ENCODE data around the gene ITIH2.
"Not testable (repeated sequence)": the region's sequence is repeated elsewhere in the genome, so short reads cannot be mapped to it uniquely, and the experiment has no call there.

Gene ITIH2

GRCh38 chr10:7703140-7703539, at the start of gene ITIH2:
TSS of gene ITIH2 (plus strand) at chr10:7703316. CDS start at chr10:7703435, 119 bp downstream.
- DNase-seq (ENCODE audit: low read depth), result no peak

DNA sequence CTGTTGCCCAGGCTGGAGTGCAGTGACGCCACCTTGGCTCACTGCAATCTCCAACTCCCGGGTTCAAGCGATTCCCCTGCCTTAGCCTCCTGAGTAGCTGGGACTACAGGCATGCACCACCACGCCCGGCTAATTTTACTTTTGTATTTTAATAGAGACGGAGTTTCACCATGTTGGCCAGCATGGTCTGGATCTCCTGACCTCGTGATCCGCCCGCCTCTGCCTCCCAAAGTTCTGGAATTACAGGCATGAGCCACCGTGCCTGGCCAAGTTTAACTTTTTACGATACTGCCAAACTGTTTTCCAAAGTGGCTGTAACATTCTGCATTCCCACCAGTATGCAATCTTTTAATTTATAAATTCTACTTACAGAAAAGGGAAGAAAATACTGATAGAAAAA, 46.0 kb upstream of the ITIH2 start:
- DNase-seq (ENCODE audit: low read depth), result not testable (repeated sequence)

DNA sequence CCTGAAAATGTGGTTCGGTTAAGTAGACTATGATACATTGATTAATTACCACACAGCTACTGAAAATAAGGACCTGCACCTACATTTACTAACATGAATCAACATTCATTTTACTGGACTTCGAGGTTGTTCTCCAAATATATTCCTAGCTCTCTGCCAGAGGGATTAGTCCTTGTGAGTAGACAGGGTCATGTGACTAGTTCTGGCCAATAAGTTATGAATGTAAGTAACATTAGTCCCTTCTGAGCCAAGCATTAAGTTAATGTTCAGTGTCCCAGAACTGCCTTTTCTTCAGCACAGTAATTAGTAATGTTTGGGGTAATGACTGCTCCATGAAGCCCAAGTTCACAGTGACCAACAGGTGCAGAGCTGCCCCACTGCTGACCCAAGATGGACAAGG, 45.6 kb upstream of the ITIH2 start:
- no peak for DNase-seq (ENCODE audit: low read depth)

GRCh38 chr10:7659560-7659959, 43.6 kb upstream of the ITIH2 start:
- DNase-seq (ENCODE audit: low read depth), result no peak

DNA sequence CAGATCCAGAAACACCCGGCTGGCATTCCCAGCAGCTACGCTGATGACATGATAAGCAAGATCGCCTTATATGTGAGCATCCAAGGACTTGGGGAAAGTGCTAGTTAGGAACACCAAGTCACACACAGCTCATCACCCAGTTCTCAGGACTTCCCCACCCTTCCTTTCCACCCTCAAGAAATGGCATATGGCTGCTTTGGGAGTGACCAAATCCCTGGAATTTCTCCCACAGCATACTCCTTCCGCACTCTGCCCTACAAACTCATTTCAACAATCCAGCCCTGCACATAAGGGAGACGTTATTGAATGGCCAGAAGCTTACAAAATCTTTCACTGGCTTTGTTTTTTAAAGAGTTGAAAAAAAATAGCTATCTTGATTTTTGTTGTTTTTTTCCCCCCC, 40.6 kb upstream of the ITIH2 start:
- DNase-seq (ENCODE audit: low read depth), result no peak

DNA sequence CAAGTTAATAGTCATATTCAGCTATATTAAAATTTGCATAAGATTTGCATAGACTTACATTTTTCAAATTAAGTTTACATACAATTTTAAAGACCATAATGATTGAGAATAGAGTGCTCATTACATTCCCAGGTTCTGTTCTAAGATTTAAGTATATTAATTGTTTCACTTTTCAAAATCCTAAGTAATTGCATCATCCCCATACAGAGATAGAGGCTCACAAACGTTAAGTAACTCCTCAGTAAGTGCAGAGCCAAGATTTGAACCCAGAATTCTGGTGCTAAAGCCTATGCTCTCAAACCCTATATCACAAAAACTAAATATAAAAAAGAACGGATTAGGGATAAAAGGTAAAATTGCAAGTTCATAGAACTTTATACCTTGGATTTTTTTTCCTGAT, 38.4 kb upstream of the ITIH2 start:
- no peak for DNase-seq (ENCODE audit: low read depth)

- DNase-seq (ENCODE audit: low read depth), result no peak
Measured at GRCh38 chr10:7665767-7666166, 37.3 kb upstream of the ITIH2 start.

DNA sequence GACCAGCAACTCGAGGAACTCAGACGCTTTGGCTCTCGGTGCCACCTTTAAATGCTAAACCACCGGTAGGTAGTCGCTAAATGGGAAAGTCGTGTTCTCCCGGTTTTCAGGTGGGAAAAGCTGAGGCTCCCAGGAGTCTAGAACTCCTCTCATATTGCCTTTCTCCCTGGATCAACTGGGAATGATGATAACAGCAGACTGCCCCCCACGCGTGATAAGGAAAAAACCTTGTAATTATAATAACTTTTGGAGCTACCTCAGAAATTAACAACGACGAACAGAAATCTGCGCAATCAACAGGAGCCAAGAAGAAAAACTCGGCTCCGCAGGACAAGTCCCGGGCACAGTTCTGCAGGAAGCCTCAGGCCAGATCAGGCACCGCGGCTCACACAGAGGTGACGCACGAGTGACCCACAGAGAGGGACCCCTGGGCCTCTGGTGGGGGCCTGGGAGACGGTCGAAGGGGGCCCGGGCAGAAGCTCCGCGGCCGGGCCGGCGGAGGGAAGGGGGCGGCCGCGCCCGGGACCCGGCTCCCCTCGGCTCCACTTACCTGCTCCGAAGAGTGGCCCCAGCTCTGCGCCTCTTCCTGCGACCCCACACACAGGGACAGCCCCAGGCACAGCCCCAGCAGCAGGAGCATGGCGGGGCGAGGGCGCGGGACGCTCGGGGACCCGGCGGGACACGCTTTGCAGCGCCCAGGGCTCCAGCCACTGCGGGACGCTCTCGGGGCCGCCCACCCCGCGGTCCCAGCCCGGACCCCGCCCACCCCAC, 36.7 kb upstream of the ITIH2 start, which contains the start of gene ITIH5:
Gene ITIH5, minus strand, starts transcription at position 714 of the 771 bp plus-strand sequence. Its CDS starts 74 bp downstream, at position 640.
- DNase-seq (ENCODE audit: low read depth), result no peak

DNA sequence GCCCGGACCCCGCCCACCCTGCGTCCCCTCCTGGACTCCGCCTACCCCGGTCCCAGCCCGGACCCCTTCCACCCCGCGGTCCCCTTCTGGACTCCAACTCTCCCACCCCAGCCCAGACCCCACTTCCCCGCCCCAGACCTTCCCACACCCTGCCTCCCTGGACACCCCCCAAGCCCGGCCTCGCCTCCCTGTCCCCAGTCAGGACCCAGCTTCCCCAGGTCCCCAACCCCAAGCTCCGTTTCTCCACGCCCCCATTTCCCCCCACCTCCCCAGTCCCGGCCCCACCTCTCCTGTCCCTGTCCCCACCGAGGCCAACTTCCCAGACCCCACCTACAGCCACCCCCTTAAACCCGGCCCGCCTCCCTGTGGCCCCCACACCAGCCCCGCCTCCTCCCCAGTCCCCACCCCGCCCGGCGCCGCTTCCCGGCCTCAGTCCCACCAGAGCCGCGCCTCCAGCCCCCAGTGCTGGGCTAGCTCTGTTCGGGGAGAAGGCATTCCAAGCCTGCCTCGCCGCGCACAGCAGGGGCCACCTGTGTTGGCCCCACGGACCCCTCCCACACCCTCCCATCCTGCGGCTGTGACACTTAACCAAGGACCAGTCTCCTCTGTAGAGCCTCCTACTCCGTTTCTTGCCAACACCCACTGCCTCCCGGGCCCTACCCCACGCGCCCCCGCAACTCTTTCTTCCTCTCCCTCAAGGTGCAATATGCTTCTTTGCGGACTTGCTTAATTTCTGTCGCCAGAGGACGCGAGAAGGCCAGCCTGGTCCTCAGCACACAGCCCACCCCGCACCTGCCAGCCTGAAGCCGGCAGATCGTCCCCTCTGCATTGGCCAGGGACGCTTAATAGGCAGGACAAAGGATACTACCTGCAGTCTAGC, 35.6 kb upstream of the ITIH2 start:
- DNase-seq (ENCODE audit: low read depth), result no peak

DNA sequence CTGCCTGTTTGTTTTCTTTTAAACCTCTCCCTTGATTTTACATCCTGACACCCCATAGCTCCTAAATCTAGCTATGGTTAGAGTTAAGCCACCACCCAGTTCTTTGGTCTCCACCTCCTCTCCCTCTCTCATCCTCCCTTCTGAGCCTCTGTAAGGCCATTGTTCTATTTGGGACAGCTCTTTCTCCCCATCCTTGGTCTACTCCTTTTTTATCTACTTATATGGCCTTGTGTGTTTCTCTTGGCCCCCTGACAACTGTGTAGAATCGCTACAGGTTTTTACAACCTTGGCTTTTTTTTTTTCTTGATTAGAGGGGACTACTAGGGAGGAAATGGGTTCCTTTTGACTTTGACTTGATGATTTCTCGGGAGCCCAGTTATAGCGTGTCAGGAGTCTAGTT, 33.0 kb upstream of the ITIH2 start:
- DNase-seq (ENCODE audit: low read depth), result no peak

- DNase-seq (ENCODE audit: low read depth), result no peak
Measured at GRCh38 chr10:7672341-7673134, 30.6 kb upstream of the ITIH2 start.

DNA sequence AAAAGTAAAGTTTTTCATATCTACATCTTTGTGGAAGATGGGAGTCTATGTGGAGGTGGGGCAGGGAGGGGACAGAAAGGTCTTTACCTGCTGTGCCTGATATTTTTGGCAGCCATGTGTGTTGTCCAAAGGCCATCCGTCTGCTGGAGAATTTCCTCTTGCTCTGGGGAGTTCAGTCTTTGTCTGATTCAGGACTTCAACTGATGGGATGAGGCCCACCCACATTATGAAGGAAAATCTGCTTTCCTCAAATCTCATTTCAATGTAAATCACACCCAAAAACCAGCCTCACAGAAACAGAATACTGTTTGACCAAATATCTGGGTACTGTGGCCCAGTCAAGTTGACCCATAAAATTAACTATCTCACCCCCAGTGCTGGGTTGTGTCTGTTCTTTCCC, 23.9 kb upstream of the ITIH2 start:
- no peak for DNase-seq (ENCODE audit: low read depth)

GRCh38 chr10:7680078-7680477, 23.0 kb upstream of the ITIH2 start:
- DNase-seq (ENCODE audit: low read depth), result not testable (repeated sequence)

DNA sequence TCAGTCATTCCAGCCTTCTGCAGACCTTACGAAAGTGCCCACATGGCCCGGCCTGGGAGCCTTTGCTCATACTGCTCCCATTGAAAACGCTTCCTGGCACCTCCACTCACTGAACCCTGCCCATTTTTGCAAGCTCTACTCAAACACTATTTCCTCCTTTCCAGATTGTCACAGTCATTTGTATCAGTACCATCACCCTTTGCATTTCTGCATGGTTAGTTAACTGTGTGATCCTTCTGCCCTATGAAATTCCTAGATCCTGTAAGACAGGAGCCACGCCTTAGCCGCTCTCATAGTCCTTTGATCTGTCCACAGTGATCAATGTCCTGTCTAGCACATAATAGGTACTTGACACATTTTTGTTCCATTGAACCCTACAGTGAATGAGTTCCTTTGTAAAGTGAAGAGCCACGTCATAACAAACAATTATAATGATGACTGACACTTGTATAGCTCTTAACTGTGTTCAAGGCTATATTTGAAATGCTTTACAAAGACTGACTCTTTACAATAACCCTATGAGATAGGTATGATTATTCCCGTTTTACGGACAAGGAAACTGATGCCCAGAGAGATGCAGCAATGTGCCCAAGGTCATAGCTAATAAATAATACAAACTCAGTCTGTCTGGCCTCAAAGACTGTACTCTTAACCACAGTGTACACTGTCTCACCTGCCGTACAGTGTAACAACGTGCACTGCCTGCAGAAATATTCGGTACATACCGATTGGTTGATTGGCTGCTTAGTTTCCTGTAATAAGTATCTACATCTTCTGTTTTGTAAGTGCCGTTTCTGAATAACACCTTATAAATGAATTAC, 16.6 kb upstream of the ITIH2 start:
- no peak for DNase-seq (ENCODE audit: low read depth)

DNA sequence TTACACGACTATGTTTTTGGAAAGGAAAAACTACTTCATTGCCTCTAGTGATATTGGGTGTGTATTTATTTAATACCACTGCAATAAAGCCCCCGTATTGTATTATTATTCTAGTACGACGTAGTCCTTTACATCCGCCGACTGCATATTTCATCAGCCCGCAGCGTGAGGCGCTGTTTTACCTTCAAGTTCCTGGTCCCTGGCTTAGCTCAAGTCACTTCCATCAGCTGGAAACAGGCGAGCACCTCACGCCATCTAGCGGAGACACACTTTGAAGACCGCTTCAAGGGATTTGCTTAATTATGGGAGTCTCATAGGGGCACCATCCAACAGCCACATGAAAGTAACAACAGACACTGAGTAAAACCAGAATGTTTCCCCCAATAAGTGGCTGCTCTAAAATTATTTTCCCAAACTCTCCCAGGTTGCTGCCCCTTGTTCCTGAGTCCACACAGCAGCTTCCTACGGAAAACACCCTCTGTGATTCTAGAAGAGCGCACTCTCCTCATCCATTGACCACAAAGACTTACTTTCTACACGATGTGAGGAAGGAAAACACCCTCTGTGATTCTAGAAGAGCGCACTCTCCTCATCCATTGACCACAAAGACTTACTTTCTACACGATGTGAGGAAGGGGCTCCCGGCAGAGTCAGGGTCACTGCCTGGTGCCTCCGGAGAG, 15.7 kb upstream of the ITIH2 start:
- DNase-seq (ENCODE audit: low read depth), result peak; percentile 53

DNA sequence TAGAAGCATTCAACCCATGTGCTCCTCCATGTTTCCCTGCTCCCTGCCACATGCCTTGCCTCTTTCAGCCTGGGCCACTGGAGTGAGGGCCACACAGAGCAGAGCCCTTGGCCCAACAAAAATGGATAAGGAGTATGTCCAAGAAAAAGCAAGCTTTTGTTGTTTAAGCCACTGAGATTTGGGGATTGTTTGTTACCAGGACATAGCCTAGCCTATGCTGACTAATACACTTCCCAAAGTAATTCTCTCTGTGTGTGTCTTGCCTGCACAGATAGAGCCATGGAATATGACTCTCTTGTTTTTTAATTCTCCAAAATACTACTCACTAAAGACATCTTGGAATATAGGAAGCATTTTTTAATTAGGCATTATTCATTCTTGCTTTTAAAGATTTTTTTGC, 13.5 kb upstream of the ITIH2 start:
- DNase-seq (ENCODE audit: low read depth), result no peak

GRCh38 chr10:7690885-7691597, 12.1 kb upstream of the ITIH2 start:
- DNase-seq (ENCODE audit: low read depth), result not testable (repeated sequence)

DNA sequence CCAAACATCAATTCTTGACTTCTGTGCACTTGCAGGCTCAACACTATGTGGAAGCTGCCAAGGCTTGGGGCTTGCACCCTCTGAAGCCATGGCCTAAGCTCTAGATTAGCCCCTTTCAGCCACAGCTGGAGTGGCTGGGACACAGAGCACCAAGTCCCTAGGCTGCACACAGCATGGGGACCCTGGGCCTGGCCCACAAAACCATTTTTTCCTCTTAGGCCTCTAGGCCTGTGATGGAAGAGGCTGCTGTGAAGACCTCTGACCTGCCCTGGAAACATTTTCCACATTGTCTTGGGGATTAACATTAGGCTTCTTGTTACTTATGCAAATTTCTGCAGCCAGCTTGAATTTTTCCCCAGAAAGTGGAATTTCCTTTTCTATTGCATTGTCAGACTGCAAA, 10.7 kb upstream of the ITIH2 start:
- DNase-seq (ENCODE audit: low read depth), result not testable (repeated sequence)

GRCh38 chr10:7693194-7693593, 9.9 kb upstream of the ITIH2 start:
- not testable (repeated sequence) for DNase-seq (ENCODE audit: low read depth)

- no peak for DNase-seq (ENCODE audit: low read depth)
Measured at GRCh38 chr10:7696545-7696944, 6.6 kb upstream of the ITIH2 start.

All from activated gamma-delta T cell treated with anti-CD3 and anti-CD28 coated beads, Interleukin-2, amount 50 U/mL, for 16 hours (primary cell).